MM.1S (cell line): ENCODE results near the gene MAP3K5.

ENCODE experiments used
- CTCF ChIP-seq: fragments of 300-600 bp; sonication (generic); IDR thresholded peaks from 2 replicates; pipeline ENCODE4 v1.5.1; 2016; ENCODE audit warnings: antibody characterized with exemption, low read length, mixed read lengths
- EZH2 ChIP-seq: fragments of 300-600 bp; sonication (generic); optimal IDR thresholded peaks from 2 replicates; pipeline ENCODE3; 2017; ENCODE audit warnings: low read depth, mild to moderate bottlenecking, antibody characterized with exemption, low read length, mixed read lengths

GRCh38 chr6:136793363-136793762, 1.1 kb upstream of the MAP3K5 start:
- TF ChIP-seq CTCF (no peak), EZH2 (no peak)
